Middle frontal gyrus (tissue), 1 donor: ENCODE results near the gene WFDC8.
"Not testable (repeated sequence)": the region's sequence is repeated elsewhere in the genome, so short reads cannot be mapped to it uniquely, and the experiment has no call there.

Experiments
- DNase-seq: peaks from one replicate; pipeline ENCODE4 v3.0.0-alpha.2; 2015; ENCODE audit warnings: low spot score; ENCODE audit errors: extremely low spot score

The WFDC8 gene

DNA sequence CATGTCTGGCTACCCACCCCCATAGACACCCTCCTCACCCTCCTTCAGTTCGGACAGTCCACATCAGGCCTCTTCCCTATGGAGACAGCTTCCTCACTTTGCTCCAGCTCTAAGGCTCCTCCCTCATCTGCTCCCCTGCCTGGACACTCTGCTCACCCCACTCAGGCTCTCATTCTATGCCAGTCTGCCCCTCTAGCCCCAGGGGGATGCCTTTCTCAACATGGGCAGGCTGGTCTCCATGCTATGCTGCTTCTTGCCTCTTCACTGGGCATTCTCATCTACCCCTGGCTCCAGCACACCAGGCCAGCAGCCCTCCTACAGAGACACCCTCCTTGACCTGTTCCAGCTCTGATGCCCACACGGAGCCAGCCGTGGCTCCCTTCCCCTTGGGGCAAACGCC, at the start of gene WFDC8:
Gene WFDC8 (minus strand): TSS at position 101 of the 400 bp plus-strand sequence. CDS start 37 bp downstream, at position 64.
- no peak for DNase-seq

GRCh38 chr20:45626540-45626939, 47.5 kb upstream of the WFDC8 start:
- DNase-seq, result no peak

GRCh38 chr20:45621593-45621992, 42.5 kb upstream of the WFDC8 start:
- no peak for DNase-seq

- no peak for DNase-seq
Measured at GRCh38 chr20:45617591-45617990, 38.5 kb upstream of the WFDC8 start.

DNA sequence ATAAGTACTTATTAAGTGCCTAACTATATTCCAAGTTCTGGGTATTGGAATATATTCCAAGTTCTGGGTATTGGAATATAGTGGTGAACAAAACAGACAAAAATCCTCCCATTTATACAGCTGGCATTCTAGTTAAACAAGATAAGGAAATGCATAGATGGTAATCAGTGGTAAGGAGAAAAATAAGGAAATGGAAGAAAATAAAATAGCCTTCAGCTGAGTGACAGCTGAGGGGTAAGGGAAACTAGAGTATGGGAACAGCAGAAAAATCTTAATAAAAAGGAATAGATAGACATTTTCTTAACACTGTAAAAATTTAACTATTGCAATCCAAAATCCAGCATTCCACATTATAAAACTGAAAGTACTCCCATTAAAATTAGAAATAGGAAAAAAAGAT, 33.2 kb upstream of the WFDC8 start:
- no peak for DNase-seq

DNA sequence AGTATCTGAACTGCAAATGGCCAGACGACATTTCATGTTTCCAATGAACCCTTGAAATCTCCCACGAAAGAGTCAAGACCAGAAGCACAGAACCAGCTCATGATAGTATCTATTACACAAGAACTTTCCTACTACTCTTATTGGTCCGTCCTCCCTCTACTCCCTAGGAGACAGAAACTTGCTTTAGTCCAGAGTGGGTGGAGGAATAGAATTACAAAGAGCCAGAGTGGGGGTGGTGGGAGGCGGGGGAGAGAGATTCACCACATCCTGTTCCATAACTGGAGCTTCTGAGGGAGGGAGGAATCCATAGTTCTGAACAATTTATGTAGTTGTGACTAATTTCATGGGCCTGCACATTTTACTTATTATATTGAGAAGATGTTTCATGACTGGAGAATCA, 32.0 kb upstream of the WFDC8 start:
- DNase-seq, result no peak

GRCh38 chr20:45607810-45608209, 28.7 kb upstream of the WFDC8 start:
- DNase-seq, result no peak

DNA sequence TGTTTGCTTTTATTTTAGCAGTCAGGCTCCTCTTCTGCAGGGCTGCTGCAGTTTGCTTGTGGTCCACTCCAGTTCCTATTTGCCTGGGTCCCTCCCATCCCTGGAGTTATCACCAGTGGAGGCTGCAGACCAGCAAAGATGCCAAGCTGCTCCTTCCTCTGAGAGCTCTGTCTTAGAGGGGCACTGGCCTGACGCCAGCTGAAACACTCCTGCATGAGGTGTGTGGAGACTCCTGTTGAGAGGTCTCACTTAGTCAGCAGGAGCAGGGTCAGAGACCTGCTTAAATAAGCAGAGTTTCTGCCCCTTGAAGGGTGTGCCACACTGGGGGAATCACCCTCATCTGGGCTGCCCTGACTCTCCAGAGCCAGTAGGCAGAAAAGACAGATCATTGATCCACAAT, 16.2 kb upstream of the WFDC8 start:
- no peak for DNase-seq

- no peak for DNase-seq
Measured at GRCh38 chr20:45593498-45593897, 14.4 kb upstream of the WFDC8 start.

DNA sequence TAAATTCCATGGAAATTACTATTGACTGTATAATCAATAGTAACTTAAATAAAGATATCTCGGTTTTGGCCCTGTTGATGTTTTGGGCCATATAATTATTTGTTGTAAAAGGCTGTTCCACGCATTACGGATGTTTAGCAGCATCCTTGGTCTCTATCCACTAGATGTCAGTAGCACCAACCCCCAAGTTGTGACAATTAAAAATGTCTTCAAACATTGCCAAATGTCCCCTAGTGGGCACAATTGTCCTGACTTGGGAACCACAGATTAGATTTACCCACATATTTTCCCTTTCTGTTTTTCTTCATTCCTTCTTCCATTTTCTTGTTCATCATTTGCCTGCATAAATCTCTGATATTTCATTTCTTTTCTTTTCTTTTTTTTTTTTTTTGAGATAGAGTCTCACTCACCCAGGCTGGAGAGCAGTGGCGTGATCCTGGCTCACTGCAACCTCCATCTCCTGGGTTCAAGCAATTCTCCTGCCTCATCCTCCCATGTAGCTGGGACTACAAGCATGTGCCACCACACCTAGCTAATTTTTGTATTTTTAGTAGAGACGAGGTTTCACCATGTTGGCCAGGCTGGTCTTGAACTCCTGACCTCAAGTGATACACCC, 13.6 kb upstream of the WFDC8 start:
- no peak for DNase-seq

DNA sequence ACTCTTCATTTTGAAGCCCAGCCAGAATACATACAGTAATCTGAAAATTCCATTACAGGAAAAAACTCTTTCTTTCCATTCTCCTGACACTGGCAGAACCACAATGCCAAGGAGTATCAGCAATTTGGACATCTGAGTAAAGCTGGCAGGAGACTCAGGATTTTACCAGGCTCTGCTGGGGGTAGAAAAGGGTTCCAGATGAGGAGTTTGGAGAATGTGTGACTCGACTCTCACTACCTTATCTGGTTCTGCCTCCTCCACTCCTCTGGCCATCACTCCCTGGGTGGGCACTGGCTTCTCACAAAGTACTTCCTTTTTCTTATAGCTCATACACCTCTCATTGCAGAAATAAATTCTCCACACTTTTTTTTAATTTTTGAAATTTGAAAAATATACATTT, 10.6 kb upstream of the WFDC8 start:
- DNase-seq, result no peak

GRCh38 chr20:45588800-45589199, 9.7 kb upstream of the WFDC8 start:
- DNase-seq, result no peak

DNA sequence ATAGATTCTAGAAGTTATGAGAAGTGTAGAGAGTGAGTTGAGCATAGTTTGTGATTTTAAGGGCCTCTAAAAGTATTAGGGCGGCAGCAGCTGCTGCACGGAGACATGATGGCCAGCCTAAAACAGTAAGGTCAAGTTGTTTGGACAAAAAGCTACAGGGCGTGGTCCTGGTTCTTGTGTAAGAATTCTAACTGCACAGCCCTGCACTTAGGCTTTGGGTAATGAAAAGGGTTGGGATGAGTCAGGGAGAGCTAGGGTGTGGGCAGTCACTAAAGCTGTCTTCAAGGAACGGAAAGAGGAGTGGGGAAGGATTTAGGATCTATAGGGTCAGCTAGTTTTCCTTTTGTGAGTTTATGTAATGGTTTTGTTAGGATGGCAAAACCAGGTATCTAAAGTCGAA, 6.9 kb upstream of the WFDC8 start:
- not testable (repeated sequence) for DNase-seq

GRCh38 chr20:45584294-45584693, 5.2 kb upstream of the WFDC8 start:
- not testable (repeated sequence) for DNase-seq

DNA sequence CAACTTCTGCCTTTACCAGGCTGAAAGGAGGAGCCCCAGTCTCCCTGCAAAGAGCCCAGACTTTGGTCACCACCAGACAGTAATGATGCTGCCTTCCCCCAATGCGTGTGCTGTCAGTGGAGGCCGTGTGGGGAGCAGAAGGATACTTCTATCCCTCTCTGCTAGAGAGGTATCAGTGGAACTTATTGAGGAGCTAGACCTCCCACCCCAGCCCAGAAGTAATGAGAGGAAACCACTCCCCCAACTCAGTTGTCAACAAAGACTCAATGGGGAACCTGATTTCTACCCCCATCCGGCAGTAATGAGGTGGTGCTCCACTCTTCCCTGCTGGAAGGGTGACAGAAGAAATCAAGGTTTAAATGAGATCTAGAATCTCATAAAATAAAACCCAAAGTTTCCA, 4.4 kb upstream of the WFDC8 start:
- no peak for DNase-seq

GRCh38 chr20:45581702-45582101, 2.6 kb upstream of the WFDC8 start:
- DNase-seq, result no peak

- DNase-seq, result no peak
Measured at GRCh38 chr20:45578231-45578630, 853 bp downstream of the WFDC8 start.

GRCh38 chr20:45576995-45577394, 2.1 kb downstream of the WFDC8 start:
- no peak for DNase-seq

GRCh38 chr20:45575931-45576330, 3.2 kb downstream of the WFDC8 start:
- no peak for DNase-seq

- DNase-seq, result not testable (repeated sequence)
Measured at GRCh38 chr20:45569650-45570049, 9.4 kb downstream of the WFDC8 start.

GRCh38 chr20:45564760-45565276, 14.3 kb downstream of the WFDC8 start:
- no peak for DNase-seq

DNA sequence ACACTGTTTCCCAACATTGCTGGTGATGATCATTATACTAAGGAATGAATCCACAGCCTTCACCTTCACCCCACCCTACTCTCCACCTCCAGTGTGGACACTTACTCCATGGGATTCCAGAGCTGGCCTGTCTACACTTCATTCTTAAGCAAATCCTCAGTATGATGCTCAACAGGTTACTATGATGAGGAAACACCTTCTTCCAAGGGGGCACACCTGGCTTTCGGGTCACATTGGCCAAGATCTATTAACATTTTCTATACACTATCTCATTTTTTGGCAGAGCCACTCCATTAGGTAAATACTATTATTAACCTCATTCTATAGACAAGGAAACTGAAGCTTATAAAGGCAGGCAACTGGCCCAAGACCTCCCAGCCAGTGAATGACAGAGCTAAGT, 23.9 kb downstream of the WFDC8 start:
- DNase-seq, result no peak

- no peak for DNase-seq
Measured at GRCh38 chr20:45552456-45552855, 26.6 kb downstream of the WFDC8 start.

- DNase-seq, result no peak
Measured at GRCh38 chr20:45550765-45551164, 28.3 kb downstream of the WFDC8 start.
